ENCODE measurements around the gene NRXN3.

NRXN3 gene

DNA sequence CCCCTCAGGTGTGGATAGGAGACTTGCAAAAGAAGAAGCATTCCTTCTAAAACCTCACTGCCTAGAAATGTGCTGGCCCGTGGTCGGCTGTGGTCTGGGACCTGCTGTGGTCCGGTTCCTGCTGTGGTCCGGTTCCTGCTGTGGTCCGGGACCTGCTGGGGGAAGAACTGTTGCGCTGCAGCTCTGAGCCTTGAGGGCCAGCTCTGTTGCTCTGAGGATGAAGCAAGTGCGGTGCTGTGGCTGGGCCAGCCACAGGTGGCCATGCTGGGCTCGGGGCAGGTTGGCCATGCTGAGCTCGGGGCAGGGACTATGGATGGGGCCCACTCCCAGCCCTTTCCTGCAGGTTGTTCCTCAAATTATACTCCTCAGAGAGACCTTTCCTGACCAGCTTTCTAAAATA, 5.2 kb downstream of the NRXN3 start:
- no peak for DNase-seq

DNA sequence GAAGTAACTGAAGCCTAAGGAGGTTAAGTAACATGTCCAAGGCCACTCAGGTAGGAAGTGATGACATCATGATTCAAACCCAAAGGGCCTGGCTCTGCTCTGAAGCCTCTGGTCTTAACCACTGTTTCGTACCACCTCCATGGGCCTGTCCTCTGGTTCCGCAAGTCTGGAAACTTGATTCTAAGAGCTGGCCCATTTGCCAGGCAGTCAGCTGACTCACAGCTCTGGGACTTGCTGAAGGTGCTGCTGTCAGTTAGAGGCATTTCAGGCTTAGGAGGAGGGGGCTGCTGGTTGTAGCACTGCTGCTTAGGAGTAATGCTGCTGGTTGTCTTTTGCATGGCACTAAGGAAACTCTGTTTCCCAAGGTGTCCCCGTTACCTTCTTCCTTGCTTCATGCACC, 7.9 kb downstream of the NRXN3 start:
- no peak for DNase-seq

DNA sequence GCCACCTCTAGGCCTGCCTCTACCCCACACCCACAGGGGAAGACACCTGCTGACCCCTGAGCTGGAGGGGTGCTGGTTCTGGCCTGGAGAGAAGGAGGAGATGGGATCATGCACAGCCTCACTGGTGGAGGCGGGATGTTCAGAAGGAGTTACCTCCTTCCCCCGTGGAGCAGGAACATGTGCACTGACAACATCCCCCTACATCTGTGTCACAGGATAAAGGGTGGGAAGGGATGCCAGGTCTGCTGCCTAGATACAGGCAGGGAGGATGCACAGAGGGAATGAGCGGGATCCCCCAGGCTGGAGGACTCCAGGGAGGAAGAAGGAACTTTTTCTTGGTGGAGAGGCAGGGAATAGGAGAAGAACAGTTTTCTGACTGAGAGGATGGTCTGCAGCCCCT, 8.8 kb downstream of the NRXN3 start:
- DNase-seq, result no peak

DNA sequence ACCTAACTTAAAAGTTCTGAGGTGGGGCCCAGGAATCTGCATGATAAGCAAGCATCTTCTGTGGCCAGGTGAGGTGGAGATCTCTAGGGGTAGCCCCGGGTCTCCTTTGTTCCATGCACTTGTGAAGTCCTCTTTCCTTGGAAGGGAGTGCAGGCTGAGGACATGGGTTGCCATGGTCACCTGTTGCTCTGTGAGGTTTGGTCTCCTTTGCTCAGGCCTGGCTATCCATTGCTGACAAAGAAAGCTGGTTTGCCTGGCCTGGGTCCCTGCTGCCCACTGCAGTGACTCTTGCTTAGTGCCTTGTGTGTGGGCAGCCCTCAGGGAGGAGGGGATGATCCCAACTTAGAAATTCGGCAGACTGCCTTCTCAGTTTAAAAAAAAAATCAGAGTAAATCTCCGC, 11.1 kb downstream of the NRXN3 start:
- DNase-seq, result no peak

DNA sequence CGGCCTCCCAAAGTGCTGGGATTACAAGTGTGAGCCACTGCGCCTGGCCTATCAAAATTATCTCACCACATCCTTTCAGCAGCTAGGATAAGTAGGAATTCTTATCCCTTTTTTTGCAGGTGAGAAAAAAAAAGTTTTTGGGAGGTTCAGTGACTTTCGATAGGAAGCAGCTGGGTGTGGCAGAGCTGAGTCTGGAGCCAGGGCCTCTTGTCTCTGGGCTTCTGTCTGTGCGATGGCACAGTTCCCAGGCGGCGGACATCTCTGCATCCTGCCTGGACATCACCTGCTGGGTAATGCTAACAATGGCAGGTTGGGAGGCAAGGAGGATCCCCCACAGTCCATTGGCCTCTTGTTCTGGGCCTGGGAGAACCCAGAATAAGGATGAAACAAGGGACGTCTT, 12.5 kb downstream of the NRXN3 start:
- no peak for DNase-seq

DNA sequence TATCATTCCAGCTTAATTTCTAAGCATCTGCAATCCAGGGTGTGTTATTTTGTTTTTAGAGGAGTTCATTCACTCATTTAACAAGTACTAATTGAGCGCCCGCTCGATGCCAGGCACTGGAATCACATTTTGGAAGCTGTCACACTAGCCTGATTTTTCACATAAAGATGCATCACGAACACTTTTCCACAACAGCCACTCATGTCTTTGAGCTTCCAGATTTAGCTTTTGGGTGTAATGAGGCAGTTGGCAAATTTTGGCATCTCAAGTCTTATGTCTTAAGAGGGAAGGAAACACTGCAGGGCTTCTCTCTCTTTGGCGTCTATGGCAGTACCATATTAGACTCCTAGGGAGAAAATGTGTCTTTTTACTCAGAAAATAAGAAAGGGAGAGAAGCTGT, 14.0 kb downstream of the NRXN3 start:
- no peak for DNase-seq

DNA sequence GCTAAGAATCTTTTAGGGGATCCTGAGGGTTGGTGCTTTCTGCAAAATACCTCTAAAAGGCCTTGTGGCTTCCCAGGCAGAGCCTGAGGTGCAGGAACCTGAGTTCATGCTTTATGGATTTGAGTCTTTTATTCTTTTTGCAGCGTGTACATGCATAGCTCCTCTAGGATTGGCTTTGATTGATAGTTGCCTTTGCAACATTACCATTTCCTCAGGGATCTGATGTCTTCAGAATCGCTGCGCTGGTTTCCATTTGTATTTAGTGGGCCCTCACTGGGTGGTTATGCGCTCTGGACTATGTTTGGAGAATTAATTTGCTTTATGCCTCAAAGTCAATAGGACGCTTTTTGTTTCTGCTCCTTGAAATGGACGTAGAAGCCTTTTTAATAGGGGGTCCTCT, 16.1 kb downstream of the NRXN3 start:
- DNase-seq, result no peak

DNA sequence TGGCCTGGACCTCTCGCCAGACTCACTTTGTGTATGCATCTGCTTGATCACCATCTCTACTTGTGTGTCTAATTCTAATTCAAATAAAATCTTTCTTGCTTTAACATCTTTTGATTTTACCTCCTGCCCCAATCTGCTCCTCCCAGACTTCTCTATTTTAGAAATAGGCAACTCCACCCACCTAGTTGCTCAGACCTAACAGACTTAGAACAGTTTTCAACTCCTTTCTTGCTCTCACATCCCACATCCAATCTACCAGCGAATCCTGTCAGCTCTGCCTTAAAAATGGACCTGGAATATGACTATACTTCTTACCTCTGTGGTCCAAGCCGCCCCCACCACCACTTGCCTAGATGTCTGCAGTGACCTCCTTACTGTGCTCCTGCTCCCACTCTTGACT, 18.7 kb downstream of the NRXN3 start:
- DNase-seq, result no peak

DNA sequence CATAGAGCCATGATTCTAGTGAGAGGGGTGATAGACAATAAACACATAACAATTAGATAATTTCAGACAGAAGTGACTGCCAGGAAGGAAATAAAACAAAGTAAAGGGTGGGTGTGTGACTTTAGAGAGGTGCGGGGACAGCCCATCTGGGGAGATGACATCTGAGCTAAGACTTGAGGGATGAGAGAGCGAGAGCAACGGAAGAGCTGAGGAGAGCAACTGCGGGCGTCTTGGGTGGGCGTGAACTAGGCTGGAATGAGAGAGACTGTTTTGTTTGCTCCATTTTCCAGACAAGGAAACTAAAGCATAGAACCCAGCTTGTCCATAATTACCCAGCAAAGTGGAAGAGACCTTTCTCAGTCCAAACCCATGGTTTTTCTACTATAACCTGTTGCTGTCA, 25.3 kb downstream of the NRXN3 start:
- DNase-seq, result no peak

DNA sequence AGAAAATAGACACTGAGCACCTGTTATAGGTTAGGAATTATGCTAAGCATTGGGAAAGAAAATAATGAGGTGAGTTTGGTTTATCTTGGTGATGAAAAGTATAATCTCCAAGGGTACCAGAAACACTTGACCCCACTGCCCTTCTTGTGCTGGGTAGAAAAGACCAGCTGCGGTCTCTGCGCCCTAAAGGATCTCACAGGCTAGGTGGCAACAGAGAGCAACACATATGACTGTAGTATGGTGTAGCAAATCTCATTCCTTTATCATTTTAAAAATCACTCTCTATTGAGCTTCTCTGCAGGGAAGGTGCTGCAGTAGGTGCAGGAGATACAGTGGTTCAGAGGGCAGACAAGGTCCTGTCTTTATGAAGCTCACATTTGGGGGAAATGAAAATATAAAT, 26.1 kb downstream of the NRXN3 start:
- DNase-seq, result no peak

DNA sequence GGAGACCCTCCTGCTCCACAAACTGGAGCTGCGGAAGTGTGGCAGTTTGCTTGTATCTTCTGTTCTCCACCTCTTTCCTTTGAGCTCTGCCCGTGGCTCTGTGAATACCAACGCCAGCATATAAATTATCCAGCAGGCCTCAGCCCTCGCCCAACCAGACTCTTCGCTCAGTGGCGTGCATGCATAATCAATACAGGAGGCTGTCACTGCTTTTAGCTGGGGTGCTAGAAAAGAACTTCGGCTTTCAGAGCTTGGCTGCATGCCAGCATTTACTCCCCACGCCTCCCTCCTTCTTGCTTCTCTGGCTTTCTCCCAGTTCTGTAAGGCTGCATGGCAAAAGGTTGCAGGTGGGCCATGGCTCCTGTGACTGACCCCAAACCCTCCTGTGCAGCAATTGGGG, 26.9 kb downstream of the NRXN3 start:
- no peak for DNase-seq

DNA sequence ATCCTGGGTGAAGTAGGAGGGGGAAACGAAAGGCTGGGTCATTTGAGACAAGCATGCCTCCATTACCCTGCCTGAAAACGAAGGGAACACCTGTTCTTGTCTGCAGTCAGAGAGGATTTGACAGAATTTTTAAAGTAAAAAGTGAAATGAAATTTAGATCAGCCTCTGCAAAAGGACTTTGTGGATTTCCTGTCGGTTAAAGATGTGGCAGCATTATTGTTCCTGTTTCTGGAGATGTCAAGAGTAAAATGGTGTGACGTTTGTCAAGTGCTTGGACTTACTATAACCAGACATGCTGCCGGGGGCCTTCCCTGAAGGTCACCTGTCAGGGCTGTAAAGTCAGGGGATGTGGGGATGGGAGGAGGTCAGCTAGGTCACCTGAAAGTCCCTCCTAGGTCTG, 32.0 kb downstream of the NRXN3 start:
- DNase-seq, result no peak

DNA sequence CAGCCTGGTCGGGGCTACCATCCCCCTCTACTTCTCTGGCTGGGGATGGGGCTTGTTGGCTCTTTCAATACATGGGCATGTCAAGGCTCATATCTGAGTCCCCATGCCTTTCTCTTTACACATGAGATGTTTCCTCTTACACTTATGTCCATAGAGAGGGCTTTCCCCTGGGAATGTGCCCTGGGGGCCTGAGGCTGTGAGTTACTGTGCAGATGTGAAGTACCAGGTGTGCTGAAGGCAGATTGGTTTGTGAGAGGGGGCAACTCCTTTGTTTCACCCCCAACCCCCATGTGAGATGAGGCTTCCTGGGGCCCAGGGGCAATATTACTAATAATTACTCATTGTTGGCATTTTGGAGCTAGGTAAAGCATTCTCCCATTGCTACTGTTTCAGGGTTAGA, 32.8 kb downstream of the NRXN3 start:
- DNase-seq, result no peak

DNA sequence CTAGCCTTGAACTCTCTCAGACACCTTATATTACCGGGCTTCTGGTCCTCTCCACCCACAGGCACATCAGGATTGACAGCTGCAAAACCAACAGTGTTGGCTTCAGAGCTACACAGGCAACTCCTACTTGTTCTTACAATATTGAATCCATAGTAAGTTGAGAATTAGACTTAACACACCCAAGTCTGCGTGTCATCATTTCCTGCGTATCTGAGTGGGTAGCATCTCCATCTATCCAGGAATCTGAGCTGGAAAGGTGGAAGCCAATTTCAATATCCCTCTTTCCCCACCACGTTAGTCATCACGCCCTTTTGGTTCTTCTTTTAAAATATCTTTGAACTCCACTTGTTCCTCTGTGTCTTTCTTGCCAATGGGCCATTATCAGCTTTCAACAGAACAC, 37.2 kb downstream of the NRXN3 start:
- DNase-seq, result no peak

DNA sequence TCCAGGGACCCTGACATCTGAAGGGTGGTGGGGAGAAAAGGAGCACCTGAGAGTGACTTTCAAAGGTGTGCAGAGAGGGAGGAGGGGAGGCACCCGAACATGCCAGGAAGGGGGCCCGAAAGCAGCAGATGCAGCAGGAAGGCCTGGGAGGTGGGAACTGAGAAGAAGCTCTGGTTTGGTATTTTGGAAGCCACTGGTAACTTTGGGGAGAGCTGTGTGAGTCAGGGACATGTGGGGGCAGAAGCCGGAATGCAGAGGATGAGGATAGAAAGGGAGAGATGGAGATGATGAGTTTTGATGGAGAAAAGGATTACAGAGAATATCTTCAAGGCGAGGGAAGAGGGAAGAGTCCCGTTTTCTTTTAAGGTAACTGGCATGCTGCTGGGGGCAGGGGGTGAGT, 50.1 kb downstream of the NRXN3 start:
- no peak for DNase-seq

DNA sequence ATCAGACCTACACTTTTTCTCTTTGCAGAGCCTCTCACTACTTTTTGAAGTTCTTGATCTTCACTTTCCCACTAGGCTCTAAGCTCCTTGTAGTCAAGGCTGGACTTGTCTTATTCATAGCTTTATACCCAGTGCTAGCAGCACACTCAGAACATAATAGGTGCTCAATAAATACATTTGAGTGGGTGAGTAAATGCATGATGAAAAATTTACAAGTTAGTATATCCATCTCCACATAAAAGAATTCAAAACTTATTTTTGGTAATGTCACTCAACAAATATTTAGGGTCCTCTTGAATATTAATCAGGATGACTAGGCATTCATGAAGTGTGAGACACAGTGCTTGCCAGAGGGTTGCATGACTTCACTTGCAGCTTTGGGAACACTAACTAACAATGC, 52.6 kb downstream of the NRXN3 start:
- DNase-seq, result no peak

DNA sequence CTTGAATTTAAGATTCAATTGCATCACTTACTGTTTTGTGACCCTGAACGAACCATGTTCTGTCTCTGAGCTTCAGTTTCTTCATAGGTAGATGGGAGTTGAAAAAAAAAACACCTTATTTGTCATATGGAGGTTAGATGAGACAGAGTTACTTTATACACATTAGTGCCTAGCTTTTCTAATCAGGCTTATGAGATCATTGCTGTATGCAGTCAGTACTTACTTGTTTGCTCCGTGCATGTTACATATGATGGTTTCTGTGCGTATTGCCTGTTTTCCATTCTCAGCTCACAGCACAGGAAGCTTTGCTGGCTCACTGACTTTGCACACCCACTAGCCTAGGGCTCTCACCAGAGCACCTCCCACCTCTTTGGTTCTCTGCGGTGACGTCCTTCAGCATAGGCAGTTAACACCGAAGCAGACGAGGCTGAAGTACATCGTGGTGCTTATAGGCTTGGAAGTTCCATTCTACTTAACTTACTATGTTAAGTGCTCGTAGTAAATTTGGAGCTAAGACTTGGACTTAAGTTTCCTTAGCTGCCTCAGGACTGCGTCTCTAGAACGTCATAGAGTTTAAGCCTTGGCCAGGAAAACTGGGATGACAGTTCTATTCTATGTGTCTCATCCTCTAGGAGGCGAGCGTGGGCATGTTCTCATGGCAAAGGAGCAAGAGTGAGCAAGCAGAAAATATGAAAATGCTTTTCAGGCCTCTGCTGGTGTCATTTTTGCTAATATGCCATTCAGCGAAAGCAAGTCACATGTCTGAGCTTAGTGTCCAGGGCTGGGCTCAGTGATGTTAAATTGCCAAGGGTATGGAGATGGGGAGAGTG, 57.3 kb downstream of the NRXN3 start:
- no peak for DNase-seq

DNA sequence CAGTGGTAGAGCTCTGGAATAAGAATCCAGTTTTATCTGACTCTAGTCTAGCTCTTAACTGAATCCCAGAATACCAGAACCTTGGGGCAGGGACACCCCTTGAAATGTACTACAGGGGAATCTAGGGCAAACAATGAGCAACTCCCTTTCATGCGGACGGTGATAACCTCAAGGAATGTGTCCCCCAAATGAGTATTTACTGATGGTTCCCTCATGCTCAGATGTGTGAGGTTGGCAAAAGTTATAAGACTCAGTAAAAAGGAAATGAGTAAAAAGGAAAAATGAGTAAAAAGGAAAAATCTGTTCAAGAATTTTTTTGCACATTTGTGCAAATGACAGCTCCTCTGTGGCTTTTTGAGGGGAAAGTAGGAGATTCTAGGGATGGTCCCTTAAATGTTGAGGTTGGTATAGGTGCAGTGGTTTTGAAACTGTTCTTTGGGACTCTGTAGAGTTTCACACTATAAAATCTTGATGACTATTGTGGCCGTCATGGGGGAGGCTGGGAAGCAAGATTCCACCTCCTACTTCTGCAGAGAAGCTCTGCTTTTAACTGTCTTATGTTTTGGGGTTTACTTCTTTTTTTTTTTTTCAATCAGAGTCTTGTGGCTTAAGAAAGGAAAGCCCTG, 58.6 kb downstream of the NRXN3 start:
- no peak for DNase-seq

DNA sequence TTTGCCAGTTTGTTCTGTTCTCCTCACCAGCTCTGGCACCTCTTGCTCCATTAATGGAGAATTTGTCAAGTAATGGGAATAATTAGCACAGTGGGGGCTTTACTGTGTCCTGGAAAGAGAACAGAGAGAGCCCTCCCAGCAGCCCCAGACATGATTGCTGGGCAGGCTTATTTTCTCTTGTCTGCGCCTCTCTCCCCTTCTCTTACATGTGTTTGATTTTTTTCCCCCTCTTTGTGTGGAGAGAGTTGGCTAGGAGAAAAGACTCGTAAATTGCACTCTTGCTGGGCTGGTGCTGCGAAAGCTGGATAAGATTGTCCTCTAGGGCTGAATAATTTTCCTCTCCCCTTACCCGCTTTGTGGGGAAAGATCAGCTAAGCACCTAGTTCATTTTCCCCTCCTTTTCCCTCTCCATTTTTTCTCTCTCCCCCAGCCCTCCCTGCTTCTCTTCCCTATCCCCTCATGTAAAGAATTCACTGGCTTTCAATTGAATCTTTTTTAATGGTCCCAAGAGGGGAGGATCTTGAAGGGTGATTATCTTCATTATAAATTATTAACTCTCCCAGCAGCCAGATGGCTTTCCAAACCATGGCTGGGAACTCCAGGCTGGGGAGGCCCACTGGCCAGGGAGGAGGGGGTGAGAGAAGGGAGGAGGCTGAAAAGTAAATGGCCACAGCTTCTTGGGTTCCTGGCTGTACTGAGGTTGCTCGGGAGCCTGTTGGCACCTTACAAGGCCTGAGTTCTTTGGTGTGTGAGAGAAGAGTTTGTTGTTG, 62.2 kb downstream of the NRXN3 start:
- DNase-seq, result no peak

DNA sequence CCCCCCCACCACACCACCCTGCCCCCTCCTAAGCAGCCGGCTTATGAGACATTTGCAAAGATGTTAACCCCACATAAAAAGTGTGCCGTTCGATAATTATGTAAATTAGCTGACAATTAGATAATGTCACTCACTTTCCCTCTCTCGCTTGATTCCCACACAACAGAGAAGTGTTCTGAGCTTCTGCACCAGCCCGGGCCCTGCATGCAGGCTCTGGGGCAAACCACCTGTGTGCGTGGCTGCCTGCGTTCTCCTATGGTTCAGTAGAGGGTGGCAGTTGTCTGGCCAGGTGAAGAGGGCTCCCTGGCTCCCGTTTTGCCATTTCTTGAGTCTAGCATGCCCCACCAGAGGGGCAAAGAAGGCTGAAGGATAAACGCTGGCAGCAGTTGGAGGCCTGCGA, 68.0 kb downstream of the NRXN3 start:
- DNase-seq, result no peak

DNA sequence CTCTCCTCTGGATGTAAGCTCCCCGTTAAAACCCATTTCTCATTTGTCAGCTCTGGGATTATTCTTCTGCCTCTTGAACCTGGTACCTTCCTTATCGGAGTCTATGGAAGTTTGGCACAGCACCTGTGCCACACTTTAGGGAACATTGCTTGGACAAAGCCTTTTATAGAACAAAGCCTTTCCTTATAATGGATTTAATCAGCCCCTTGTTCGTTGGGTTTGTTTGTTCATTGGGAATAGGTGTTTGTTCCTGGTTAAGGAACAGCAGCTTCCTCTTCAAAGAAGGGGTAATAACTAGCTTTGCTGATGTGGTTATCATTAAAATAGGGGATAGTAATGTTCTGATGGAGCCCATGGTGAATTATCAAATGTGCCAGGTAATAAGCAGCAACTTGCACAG, 70.4 kb downstream of the NRXN3 start:
- DNase-seq, result no peak

DNA sequence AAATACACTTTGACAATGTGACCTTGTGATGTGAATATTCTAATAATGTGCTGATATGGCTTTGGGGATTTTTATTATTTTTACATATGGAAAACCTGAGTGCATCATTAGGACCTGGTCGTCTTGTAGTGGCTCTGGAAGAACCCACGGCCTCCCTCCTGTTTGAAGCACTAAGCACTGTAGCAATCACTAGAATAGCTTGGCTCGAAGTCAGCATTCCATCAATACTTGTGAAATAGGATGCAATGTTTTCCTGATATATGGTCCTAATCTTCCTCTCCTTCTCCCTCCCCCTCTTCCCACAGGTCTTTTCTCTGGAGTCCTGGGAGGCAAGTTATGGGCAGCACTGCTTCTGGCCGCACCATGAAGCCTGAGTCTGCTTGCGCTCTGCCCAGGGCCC, 71.9 kb downstream of the NRXN3 start:
- DNase-seq, result peak; percentile 23

DNA sequence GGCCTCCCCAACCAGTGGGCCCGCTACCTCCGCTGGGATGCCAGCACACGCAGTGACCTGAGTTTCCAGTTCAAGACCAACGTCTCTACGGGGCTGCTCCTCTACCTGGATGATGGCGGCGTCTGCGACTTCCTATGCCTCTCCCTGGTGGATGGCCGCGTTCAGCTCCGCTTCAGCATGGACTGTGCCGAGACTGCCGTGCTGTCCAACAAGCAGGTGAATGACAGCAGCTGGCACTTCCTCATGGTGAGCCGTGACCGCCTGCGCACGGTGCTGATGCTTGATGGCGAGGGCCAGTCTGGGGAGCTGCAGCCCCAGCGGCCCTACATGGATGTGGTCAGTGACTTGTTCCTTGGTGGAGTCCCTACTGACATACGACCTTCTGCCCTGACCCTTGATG, 73.0 kb downstream of the NRXN3 start:
- DNase-seq, result no peak

DNA sequence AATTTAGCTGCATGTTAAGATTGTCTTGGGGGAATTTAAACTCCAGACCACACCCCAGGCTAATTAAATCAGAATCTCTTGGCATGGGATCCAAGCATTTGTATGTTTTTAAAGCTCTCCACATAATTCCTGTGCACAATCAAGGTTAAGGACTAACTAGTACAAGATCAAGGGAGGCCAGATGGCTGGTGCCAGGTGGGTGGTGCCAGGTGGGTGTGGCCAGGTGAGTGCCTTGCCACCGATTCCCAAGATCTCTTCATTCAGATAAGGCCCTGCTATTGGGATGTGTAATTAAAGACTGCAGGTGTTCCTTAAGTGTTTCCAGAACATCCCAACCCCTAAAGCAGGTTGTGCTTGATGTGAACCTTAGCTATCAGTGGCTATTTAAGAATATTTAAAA, 75.1 kb downstream of the NRXN3 start:
- no peak for DNase-seq

Measured in fibroblast of skin of right biceps (primary cell).